ENCODE results near the gene PIEZO1. TPM values are rescaled to one million over a fixed set of nuclear protein-coding genes. Genes with fewer than 3 reads are reported as not detected.

The PIEZO1 gene
- total RNA-seq, 2 donors from 2014 or later: 55.7 to 128 TPM

Other genes starting within 250 kb of the PIEZO1 start
- gene ZC3H18, start 214.8 kb downstream of the PIEZO1 start, total RNA-seq: 10 to 100 TPM; 70.3 to 71.9 TPM
- not detected for gene IL17C, start 146.6 kb downstream of the PIEZO1 start, total RNA-seq
- gene CYBA, start 134.2 kb downstream of the PIEZO1 start, total RNA-seq: 100 to 1,000 TPM; 112 to 267 TPM
- gene MVD, start 122.1 kb downstream of the PIEZO1 start, total RNA-seq: 10 to 100 TPM; 91.6 to 96.1 TPM
- 1 to 10 TPM; 5.4 to 6.4 TPM for gene SNAI3, start 98.7 kb downstream of the PIEZO1 start, total RNA-seq
- 10 to 100 TPM; 47.5 to 82.5 TPM for gene RNF166, start 78.8 kb downstream of the PIEZO1 start, total RNA-seq
- gene CTU2, start 78.7 kb downstream of the PIEZO1 start, total RNA-seq: 10 to 100 TPM; 32.2 to 35.5 TPM
- 100 to 1,000 TPM; 145 to 240 TPM for gene CDT1, start 18.6 kb upstream of the PIEZO1 start, total RNA-seq
- gene APRT, start 26.7 kb upstream of the PIEZO1 start, total RNA-seq: 100 to 1,000 TPM; 145 to 168 TPM
- 10 to 100 TPM; 29.3 to 50.3 TPM for gene GALNS, start 71.7 kb upstream of the PIEZO1 start, total RNA-seq
- gene TRAPPC2L, start 71.9 kb upstream of the PIEZO1 start, total RNA-seq: 10 to 100 TPM; 36.0 to 63.5 TPM
- not detected for gene PABPN1L, start 81.4 kb upstream of the PIEZO1 start, total RNA-seq
- 1 to 10 TPM in 1 of 2 donors, under 1 TPM in 1; 0.76 to 1.1 TPM for gene CBFA2T3, start 192.0 kb upstream of the PIEZO1 start, total RNA-seq